ENCODE results near the gene PAXX. TPM values are rescaled to one million over a fixed set of nuclear protein-coding genes. Genes with fewer than 3 reads are reported as not detected.

Gene PAXX
- polyA plus RNA-seq, 1 donor from 2014 or later = 276 TPM

GRCh38 chr9:137019891-137020683 is 27.9 kb downstream of the PAXX start:
- H3K36me3 ChIP-seq (ENCODE audit: insufficient read depth, low read length) = peaks cover 7% of the 10 kb centered on the region

DNA sequence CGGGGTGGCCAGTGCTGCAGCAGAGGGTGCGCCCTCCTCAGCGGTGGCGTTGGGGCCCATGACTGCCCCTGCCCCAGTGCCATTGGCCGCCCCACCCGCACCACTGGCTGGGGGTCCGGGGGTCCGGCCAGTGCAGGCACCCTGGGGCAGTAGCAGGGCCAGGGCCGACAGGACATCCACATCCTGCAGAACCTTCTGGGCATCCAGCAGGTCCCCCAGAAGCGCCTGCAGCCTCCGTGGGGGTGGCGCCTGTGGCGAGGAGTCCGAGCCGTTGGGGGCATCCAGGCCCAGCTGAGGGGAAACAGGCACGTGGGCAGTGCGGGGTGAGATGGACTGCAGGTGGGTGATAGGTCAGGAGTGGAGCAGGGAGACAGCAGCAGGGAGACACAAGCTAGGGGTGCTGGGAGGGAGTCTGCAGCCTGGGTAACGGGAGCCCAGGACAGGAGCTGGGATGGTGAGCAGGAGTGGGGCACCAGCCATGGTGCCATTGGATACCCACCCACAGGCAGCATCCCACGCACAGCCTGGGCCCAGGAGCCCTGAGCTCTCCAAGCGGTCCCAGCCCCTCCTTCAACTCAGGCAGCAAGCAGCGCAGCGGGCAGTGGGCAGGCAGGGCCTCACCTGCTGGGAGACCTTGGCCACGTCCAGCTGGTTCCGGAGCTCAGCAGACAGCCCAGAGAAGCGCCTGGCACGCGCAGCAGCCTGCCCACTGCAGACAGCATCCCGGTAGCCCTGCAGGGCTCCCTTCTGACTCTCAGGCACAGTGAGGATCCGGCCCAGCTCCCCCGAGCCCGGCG is 28.7 kb downstream of the PAXX start:
- Histone ChIP-seq H3K9me3 (ENCODE audit: low read length) (no peaks in the 10 kb centered on the region), H4K20me1 (ENCODE audit: insufficient read depth) (no peaks in the 10 kb centered on the region), H3K4me2 (ENCODE audit: low read length) (no peak overlapping the region), H3K79me2 (replicated peaks; ENCODE audit: insufficient read depth, low read length) (no peaks in the 10 kb centered on the region), H3K36me3 (ENCODE audit: insufficient read depth, low read length) (peaks cover 7% of the 10 kb centered on the region), H2AFZ (ENCODE audit: low read depth, low read length) (no peak overlapping the region), H3K4me3 (ENCODE audit: low read length) (no peak overlapping the region), H3K9me2 (ENCODE audit: insufficient read depth, low read length) (no peaks in the 10 kb centered on the region), H3F3A (ENCODE audit: insufficient read depth, low read length, poor library complexity, severe bottlenecking) (no peaks in the 10 kb centered on the region), H3K27ac (ENCODE audit: low read length) (no peak overlapping the region), H3K9ac (ENCODE audit: low read length) (no peak overlapping the region), H3K27me3 (ENCODE audit: insufficient read depth, low read depth, low read length) (no peaks in the 10 kb centered on the region)
- TF ChIP-seq EP300 (conservative IDR thresholded peaks at IDR 0.05; ENCODE audit: poor library complexity, severe bottlenecking) (no peak), RAD21 (conservative IDR thresholded peaks at IDR 0.05) (no peak), EZH2 (IDR thresholded peaks at IDR 0.05; ENCODE audit: borderline replicate concordance, insufficient read depth, low read length, poor library complexity, severe bottlenecking) (no peak), POLR2AphosphoS5 (IDR thresholded peaks at IDR 0.05) (no peak), TAF1 (IDR thresholded peaks at IDR 0.05; ENCODE audit: low read depth) (no peak), MXI1 (conservative IDR thresholded peaks at IDR 0.05; ENCODE audit: poor library complexity, severe bottlenecking) (no peak)
- TF ChIP-seq, protein P1, sequence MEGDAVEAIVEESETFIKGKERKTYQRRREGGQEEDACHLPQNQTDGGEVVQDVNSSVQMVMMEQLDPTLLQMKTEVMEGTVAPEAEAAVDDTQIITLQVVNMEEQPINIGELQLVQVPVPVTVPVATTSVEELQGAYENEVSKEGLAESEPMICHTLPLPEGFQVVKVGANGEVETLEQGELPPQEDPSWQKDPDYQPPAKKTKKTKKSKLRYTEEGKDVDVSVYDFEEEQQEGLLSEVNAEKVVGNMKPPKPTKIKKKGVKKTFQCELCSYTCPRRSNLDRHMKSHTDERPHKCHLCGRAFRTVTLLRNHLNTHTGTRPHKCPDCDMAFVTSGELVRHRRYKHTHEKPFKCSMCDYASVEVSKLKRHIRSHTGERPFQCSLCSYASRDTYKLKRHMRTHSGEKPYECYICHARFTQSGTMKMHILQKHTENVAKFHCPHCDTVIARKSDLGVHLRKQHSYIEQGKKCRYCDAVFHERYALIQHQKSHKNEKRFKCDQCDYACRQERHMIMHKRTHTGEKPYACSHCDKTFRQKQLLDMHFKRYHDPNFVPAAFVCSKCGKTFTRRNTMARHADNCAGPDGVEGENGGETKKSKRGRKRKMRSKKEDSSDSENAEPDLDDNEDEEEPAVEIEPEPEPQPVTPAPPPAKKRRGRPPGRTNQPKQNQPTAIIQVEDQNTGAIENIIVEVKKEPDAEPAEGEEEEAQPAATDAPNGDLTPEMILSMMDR (IDR thresholded peaks at IDR 0.05; ENCODE audit: poor library complexity, severe bottlenecking) = no peak

More at GRCh38 chr9:137019891-137020683, 27.9 kb downstream of the PAXX start:
- Histone ChIP-seq H3K4me3 (ENCODE audit: low read length) (no peak overlapping the region), H3K9ac (ENCODE audit: low read length) (no peak overlapping the region), H3K27ac (ENCODE audit: low read length) (no peak overlapping the region), H3F3A (ENCODE audit: insufficient read depth, low read length, poor library complexity, severe bottlenecking) (no peaks in the 10 kb centered on the region), H3K9me2 (ENCODE audit: insufficient read depth, low read length) (no peaks in the 10 kb centered on the region), H3K79me2 (replicated peaks; ENCODE audit: insufficient read depth, low read length) (no peaks in the 10 kb centered on the region), H4K20me1 (ENCODE audit: insufficient read depth) (no peaks in the 10 kb centered on the region), H3K27me3 (ENCODE audit: insufficient read depth, low read depth, low read length) (no peaks in the 10 kb centered on the region), H3K4me2 (ENCODE audit: low read length) (no peak overlapping the region), H3K9me3 (ENCODE audit: low read length) (no peaks in the 10 kb centered on the region), H2AFZ (ENCODE audit: low read depth, low read length) (no peak overlapping the region)
- TF ChIP-seq EP300 (conservative IDR thresholded peaks at IDR 0.05; ENCODE audit: poor library complexity, severe bottlenecking) (no peak), SMC3 (conservative IDR thresholded peaks at IDR 0.05; ENCODE audit: poor library complexity) (no peak), POLR2AphosphoS5 (IDR thresholded peaks at IDR 0.05) (no peak), EZH2 (IDR thresholded peaks at IDR 0.05; ENCODE audit: borderline replicate concordance, insufficient read depth, low read length, poor library complexity, severe bottlenecking) (no peak), RAD21 (conservative IDR thresholded peaks at IDR 0.05) (no peak), TAF1 (IDR thresholded peaks at IDR 0.05; ENCODE audit: low read depth) (no peak), MXI1 (conservative IDR thresholded peaks at IDR 0.05; ENCODE audit: poor library complexity, severe bottlenecking) (no peak)
- TF ChIP-seq, protein P1 (IDR thresholded peaks at IDR 0.05; ENCODE audit: poor library complexity, severe bottlenecking) = no peak
- TF ChIP-seq, protein P2, sequence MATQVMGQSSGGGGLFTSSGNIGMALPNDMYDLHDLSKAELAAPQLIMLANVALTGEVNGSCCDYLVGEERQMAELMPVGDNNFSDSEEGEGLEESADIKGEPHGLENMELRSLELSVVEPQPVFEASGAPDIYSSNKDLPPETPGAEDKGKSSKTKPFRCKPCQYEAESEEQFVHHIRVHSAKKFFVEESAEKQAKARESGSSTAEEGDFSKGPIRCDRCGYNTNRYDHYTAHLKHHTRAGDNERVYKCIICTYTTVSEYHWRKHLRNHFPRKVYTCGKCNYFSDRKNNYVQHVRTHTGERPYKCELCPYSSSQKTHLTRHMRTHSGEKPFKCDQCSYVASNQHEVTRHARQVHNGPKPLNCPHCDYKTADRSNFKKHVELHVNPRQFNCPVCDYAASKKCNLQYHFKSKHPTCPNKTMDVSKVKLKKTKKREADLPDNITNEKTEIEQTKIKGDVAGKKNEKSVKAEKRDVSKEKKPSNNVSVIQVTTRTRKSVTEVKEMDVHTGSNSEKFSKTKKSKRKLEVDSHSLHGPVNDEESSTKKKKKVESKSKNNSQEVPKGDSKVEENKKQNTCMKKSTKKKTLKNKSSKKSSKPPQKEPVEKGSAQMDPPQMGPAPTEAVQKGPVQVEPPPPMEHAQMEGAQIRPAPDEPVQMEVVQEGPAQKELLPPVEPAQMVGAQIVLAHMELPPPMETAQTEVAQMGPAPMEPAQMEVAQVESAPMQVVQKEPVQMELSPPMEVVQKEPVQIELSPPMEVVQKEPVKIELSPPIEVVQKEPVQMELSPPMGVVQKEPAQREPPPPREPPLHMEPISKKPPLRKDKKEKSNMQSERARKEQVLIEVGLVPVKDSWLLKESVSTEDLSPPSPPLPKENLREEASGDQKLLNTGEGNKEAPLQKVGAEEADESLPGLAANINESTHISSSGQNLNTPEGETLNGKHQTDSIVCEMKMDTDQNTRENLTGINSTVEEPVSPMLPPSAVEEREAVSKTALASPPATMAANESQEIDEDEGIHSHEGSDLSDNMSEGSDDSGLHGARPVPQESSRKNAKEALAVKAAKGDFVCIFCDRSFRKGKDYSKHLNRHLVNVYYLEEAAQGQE (IDR thresholded peaks at IDR 0.05; ENCODE audit: borderline replicate concordance) = no peak

Data from neural cell (in vitro differentiated cells).